Endothelial cell of umbilical vein (primary cell): ENCODE measurements around the gene KIAA1614. TPM values are rescaled to one million over a fixed set of nuclear protein-coding genes. Genes with fewer than 3 reads are reported as not detected.

Experiments used
- BruUV-seq: library from RNA; stranded (reverse); fragments of 400-500 nt; replicated peaks from 2 replicates; lab custom pipeline; 2021; lab: Mats Ljungman, UMichigan
- CTCF ChIA-PET: fragments of 300-600, 350-600 bp; sonication (Branson Sonifier 250); formaldehyde crosslinking; loops from one replicate; lab custom pipeline; 2021; ENCODE audit warnings: antibody characterized with exemption, inconsistent platforms; lab: Charles Lee
- POLR2A ChIA-PET: fragments of 300-600, 350-600 bp; sonication (Branson Sonifier 250); formaldehyde crosslinking; loops from one replicate; lab custom pipeline; 2021; ENCODE audit warnings: antibody characterized with exemption, inconsistent platforms; lab: Charles Lee
- DNase-seq: peaks from one replicate; pipeline ENCODE4 v3.0.0-alpha.2; 2011; ENCODE audit warnings: low read depth, low spot score
- FAIRE-seq: peaks from 2 replicates; lab custom pipeline; 2011; peaks lifted over from hg19 to GRCh38; lab: Jason Lieb, UNC
- H2AFZ ChIP-seq: 2 replicates; pipeline ENCODE4 v1.6.0; 2012; ENCODE audit warnings: low read depth, low read length, control low read depth, inconsistent platforms
- H3K27ac ChIP-seq: 2 replicates; pipeline ENCODE4 v1.5.1; 2011; ENCODE audit warnings: low read depth, mild to moderate bottlenecking, control low read depth, low read length, moderate library complexity; ENCODE audit not compliant: insufficient read depth
- H3K27me3 ChIP-seq, 2 experiments: 2 replicates each; pipeline versions ENCODE4 v1.6.0 to v1.6.1; 2011; ENCODE audit warnings: low read length in 2 of 2, mixed read lengths in 1 of 2; ENCODE audit not compliant: control insufficient read depth in 2 of 2, insufficient read depth in 2 of 2
- H3K36me3 ChIP-seq, 2 experiments: 2 replicates in 1 of 2; 3 replicates in 1 of 2; pipeline ENCODE4 v1.5.1; 2011; ENCODE audit warnings: low read length in 2 of 2, mild to moderate bottlenecking in 1 of 2, moderate library complexity in 1 of 2; ENCODE audit not compliant: control insufficient read depth in 2 of 2, insufficient read depth in 2 of 2; ENCODE audit errors: extremely low read depth in 1 of 2
- H3K4me1 ChIP-seq: 3 replicates; pipeline ENCODE4 v1.5.1; 2011; ENCODE audit warnings: mild to moderate bottlenecking, low read length; ENCODE audit not compliant: control insufficient read depth, insufficient read depth; ENCODE audit errors: extremely low read depth
- H3K4me2 ChIP-seq: 2 replicates; pipeline ENCODE4 v1.6.1; 2011; ENCODE audit warnings: low read length, control low read depth, mixed read lengths; ENCODE audit not compliant: insufficient read depth
- H3K4me3 ChIP-seq, 3 experiments: fragments of 200-600 bp in 1 of 3; sonication (generic), shearing (Covaris generic) in 1 of 3; replicated peaks in 1 of 3; 2 replicates each; pipeline ENCODE4 v1.5.1; 2011 to 2016; ENCODE audit warnings: control low read depth in 3 of 3, low read length in 3 of 3, mild to moderate bottlenecking in 2 of 3, inconsistent platforms in 1 of 3, low read depth in 1 of 3, moderate library complexity in 1 of 3; ENCODE audit not compliant: insufficient read depth in 1 of 3
- H3K79me2 ChIP-seq: 2 replicates; pipeline ENCODE4 v1.6.0; 2012; ENCODE audit warnings: low read length, inconsistent platforms; ENCODE audit not compliant: control insufficient read depth, insufficient read depth
- H3K9ac ChIP-seq: replicated peaks from 2 replicates; pipeline ENCODE3; 2011; ENCODE audit warnings: low read length, control low read depth; ENCODE audit not compliant: insufficient read depth; ENCODE audit errors: extremely low read depth
- H3K9me1 ChIP-seq: replicated peaks from 3 replicates; pipeline ENCODE4 v1.6.0; 2011; ENCODE audit warnings: mild to moderate bottlenecking, low read length; ENCODE audit not compliant: control insufficient read depth, insufficient read depth; ENCODE audit errors: extremely low read depth
- H3K9me3 ChIP-seq: replicated peaks from 2 replicates; pipeline ENCODE4 v1.5.1; 2012; ENCODE audit warnings: low read length, inconsistent platforms; ENCODE audit not compliant: control insufficient read depth, insufficient read depth
- H4K20me1 ChIP-seq: replicated peaks from 2 replicates; pipeline ENCODE3; 2011; ENCODE audit warnings: mild to moderate bottlenecking, low read length; ENCODE audit not compliant: control insufficient read depth, insufficient read depth; ENCODE audit errors: extremely low read depth
- CTCF ChIP-seq, 2 donors: IDR thresholded peaks; 1 replicate in 1 of 2; 2 replicates in 1 of 2; pipeline ENCODE4 v1.5.1; 2011; ENCODE audit warnings: low read length in 2 of 2, mild to moderate bottlenecking in 2 of 2, moderate library complexity in 2 of 2, control low read depth in 1 of 2, inconsistent platforms in 1 of 2, low read depth in 1 of 2; ENCODE audit not compliant: insufficient read depth in 1 of 2; ENCODE audit errors: extremely low read depth in 1 of 2
- EZH2 ChIP-seq: IDR thresholded peaks from 2 replicates; pipeline ENCODE4 v1.6.1; 2012; ENCODE audit warnings: borderline replicate concordance, low read depth, mild to moderate bottlenecking, moderate library complexity, low read length, inconsistent platforms; ENCODE audit not compliant: severe bottlenecking
- GATA2 ChIP-seq: IDR thresholded peaks from 2 replicates; pipeline ENCODE4 v1.7.0; 2011; ENCODE audit warnings: low read depth, mild to moderate bottlenecking, moderate library complexity, mixed read lengths, low read length; ENCODE audit not compliant: insufficient read length, insufficient read depth
- JUN ChIP-seq: IDR thresholded peaks from 2 replicates; pipeline ENCODE4 v1.6.1; 2011; ENCODE audit warnings: borderline replicate concordance, low read depth; ENCODE audit not compliant: insufficient read length, insufficient read depth
- MAX ChIP-seq: IDR thresholded peaks from 2 replicates; pipeline ENCODE4 v1.6.1; 2011; ENCODE audit not compliant: insufficient read depth, insufficient read length
- MYC ChIP-seq: IDR thresholded peaks from one replicate; pipeline ENCODE4 v1.6.1; 2011; ENCODE audit warnings: mild to moderate bottlenecking, low read depth, low read length
- POLR2A ChIP-seq: IDR thresholded peaks from 2 replicates; pipeline ENCODE4 v1.6.1; 2012; ENCODE audit warnings: low read depth, mild to moderate bottlenecking, control low read depth, low read length
- POLR2AphosphoS5 ChIP-seq: IDR thresholded peaks from 2 replicates; pipeline ENCODE4 v1.6.1; 2012; ENCODE audit warnings: low read depth, mild to moderate bottlenecking, control low read depth, low read length, moderate library complexity; ENCODE audit not compliant: insufficient read depth
- dilution Hi-C: fragments of 300-500 bp; cut with MboI; formaldehyde crosslinking; loops from one replicate; pipeline ENCODE4 v1.15.0; 2019; ENCODE audit warnings: low sequenced_read_pairs; ENCODE audit not compliant: extremely low pct_ligation_motif_present
- intact Hi-C: fragments of 100-400 bp; cut with micrococcal nuclease; formaldehyde crosslinking; loops from one replicate; pipeline ENCODE4 v1.10.0; 2022
- polyA plus RNA-seq, 4 experiments: library from polyadenylated mRNA; depleted of rRNA in 3 of 4; stranded (reverse) in 3 of 4; unstranded in 1 of 4; fragments of >200 nt; gene quantifications; 2 replicates each; pipeline versions ENCODE4 v1.2.1 to v1.2.3, GENCODE V29; 2011 to 2012; ENCODE audit warnings: missing spikeins in 1 of 4
- total RNA-seq: library from RNA; stranded (reverse); gene quantifications from 2 replicates; pipeline ENCODE4 v1.2.3, GENCODE V29; 2021

The KIAA1614 gene
- total and polyA plus RNA-seq, 2 donors (not counting 3 experiments of a cell fraction or from before 2014, with no cell fraction given) = 1.0 to 2.0 TPM

- no peaks in the 10 kb centered on the region for H3K79me2 ChIP-seq
- DNase-seq = no peak
- TF ChIP-seq EZH2 (no peak), CTCF (IDR thresholded peaks at IDR 0.05; ENCODE audit: extremely low read depth in 1 of 2, insufficient read depth in 1 of 2, low read depth in 1 of 2, low read length in 2 of 2) (peak in 1 of 2 donors; percentile 23)
- no peaks in the 10 kb centered on the region for H3K36me3 ChIP-seq
- no peaks in the 10 kb centered on the region for H3K4me1 ChIP-seq
- no peak overlapping the region for H2AFZ ChIP-seq
- no peaks in the 10 kb centered on the region for H4K20me1 ChIP-seq
- H3K27me3 ChIP-seq = no peaks in the 10 kb centered on the region
- ChIA-PET CTCF (interaction anchor here (0.7 to 1.9 kb wide), 3 partner anchors 9 to 402 kb away, joined by 3 to 8 read pairs (median 4); no protein-coding TSS in a partner anchor), POLR2A (no interaction called here)
- no peak overlapping the region for H3K9ac ChIP-seq
- H3K9me3 ChIP-seq = no peaks in the 10 kb centered on the region
- H3K4me2 ChIP-seq = no peak overlapping the region
- no peak overlapping the region for H3K27ac ChIP-seq
- no peak for FAIRE-seq
- H3K9me1 ChIP-seq = no peaks in the 10 kb centered on the region
- dilution Hi-C loops (no loop called here), intact Hi-C loops (no loop called here)
- BruUV-seq = no TSS peak
- no peak overlapping the region for H3K4me3 ChIP-seq
These were observed 4.8 kb downstream of the KIAA1614 start for GRCh38 chr1:180917306-180918065.

- Histone ChIP-seq H4K20me1 (no peaks in the 10 kb centered on the region), H2AFZ (no peak overlapping the region), H3K4me2 (no peak overlapping the region), H3K27me3 (no peaks in the 10 kb centered on the region), H3K9me3 (no peaks in the 10 kb centered on the region), H3K4me1 (no peaks in the 10 kb centered on the region), H3K9me1 (no peaks in the 10 kb centered on the region), H3K27ac (no peak overlapping the region), H3K79me2 (no peaks in the 10 kb centered on the region), H3K36me3 (no peaks in the 10 kb centered on the region), H3K9ac (no peak overlapping the region), H3K4me3 (no peak overlapping the region)
- POLR2A ChIA-PET = no interaction called here
- intact Hi-C loops (no loop called here), dilution Hi-C loops (no loop called here)
- no peak for FAIRE-seq
- BruUV-seq = no TSS peak
- DNase-seq = no peak
- TF ChIP-seq POLR2A (no peak), MAX (no peak), GATA2 (no peak), CTCF (IDR thresholded peaks at IDR 0.05; ENCODE audit: extremely low read depth in 1 of 2, insufficient read depth in 1 of 2, low read depth in 1 of 2, low read length in 2 of 2) (no peak), POLR2AphosphoS5 (no peak), MYC (no peak), JUN (no peak)
- CTCF ChIA-PET = interaction anchor here (1.3 to 1.9 kb wide), 2 partner anchors 8 to 37 kb away, joined by 4 to 8 read pairs; no protein-coding TSS in a partner anchor
These were observed 5.8 kb downstream of the KIAA1614 start for GRCh38 chr1:180918519-180918918.
